H1 (cell line): ENCODE data around the gene INSIG1. TPM values are rescaled to one million over a fixed set of nuclear protein-coding genes. Genes with fewer than 3 reads are reported as not detected.

Experiments
- CTCF ChIA-PET: fragments of 300-600 bp; sonication (Branson Sonifier 250); formaldehyde crosslinking; loops from one replicate; lab custom pipeline; 2021; ENCODE audit not compliant: partially characterized antibody; lab: Charles Lee
- POLR2A ChIA-PET: fragments of 300-600 bp; sonication (Branson Sonifier 250); formaldehyde crosslinking; loops from one replicate; lab custom pipeline; 2021; ENCODE audit warnings: inconsistent platforms; ENCODE audit not compliant: partially characterized antibody; lab: Charles Lee
- DNase-seq, 2 experiments: peaks; one replicate each; pipeline versions ENCODE4 v3.0.0 to v3.0.0-alpha.2; 2010 to 2022; ENCODE audit warnings: low spot score in 2 of 2, low read depth in 1 of 2, mixed read lengths in 1 of 2
- FAIRE-seq: peaks from 2 replicates; lab custom pipeline; 2011; peaks lifted over from hg19 to GRCh38; lab: Jason Lieb, UNC
- H2AFZ ChIP-seq: 2 replicates; pipeline ENCODE4 v1.8.1; 2012; ENCODE audit warnings: low read length, inconsistent platforms
- H2AK5ac ChIP-seq: 2 replicates; pipeline ENCODE4 v1.6.1; 2013; ENCODE audit warnings: low read depth, low read length
- H2BK120ac ChIP-seq: replicated peaks from 2 replicates; pipeline ENCODE3; 2013; ENCODE audit warnings: low read depth, low read length, inconsistent platforms
- H2BK12ac ChIP-seq: 2 replicates; pipeline ENCODE4 v1.6.1; 2013; ENCODE audit warnings: low read depth, low read length
- H2BK15ac ChIP-seq: 2 replicates; pipeline ENCODE4 v1.6.1; 2013; ENCODE audit warnings: low read length
- H2BK20ac ChIP-seq: 2 replicates; pipeline ENCODE4 v1.6.1; 2013; ENCODE audit warnings: low read length
- H2BK5ac ChIP-seq: 2 replicates; pipeline ENCODE4 v1.6.1; 2013; ENCODE audit warnings: low read depth, low read length
- H3K14ac ChIP-seq: 2 replicates; pipeline ENCODE4 v1.6.1; 2013; ENCODE audit warnings: inconsistent platforms; ENCODE audit not compliant: insufficient read length
- H3K18ac ChIP-seq: 2 replicates; pipeline ENCODE4 v1.6.1; 2013; ENCODE audit warnings: low read length; ENCODE audit errors: extremely low read depth
- H3K23ac ChIP-seq: 2 replicates; pipeline ENCODE4 v1.6.1; 2013; ENCODE audit warnings: inconsistent platforms; ENCODE audit not compliant: insufficient read length
- H3K23me2 ChIP-seq: 2 replicates; pipeline ENCODE4 v1.6.1; 2013; ENCODE audit warnings: low read depth, low read length
- H3K27ac ChIP-seq: 2 replicates; pipeline ENCODE4 v1.6.1; 2011; ENCODE audit warnings: low read depth, low read length, inconsistent platforms
- H3K27me3 ChIP-seq, 4 experiments: replicated peaks in 1 of 4; 1 replicate in 1 of 4; 2 replicates in 3 of 4; pipeline versions ENCODE4 v1.6.1 to v1.8.1; 2011 to 2013; ENCODE audit warnings: low read length in 3 of 4, mild to moderate bottlenecking in 3 of 4, inconsistent platforms in 2 of 4, mixed read lengths in 2 of 4, moderate library complexity in 1 of 4; ENCODE audit not compliant: control insufficient read depth in 3 of 4, insufficient read depth in 3 of 4; ENCODE audit errors: extremely low read depth in 1 of 4
- H3K36me3 ChIP-seq, 4 experiments: 2 replicates each; pipeline versions ENCODE4 v1.6.1 to v1.8.1; 2011 to 2013; ENCODE audit warnings: mild to moderate bottlenecking in 4 of 4, low read length in 3 of 4, moderate library complexity in 2 of 4, control low read depth in 1 of 4, inconsistent platforms in 1 of 4; ENCODE audit not compliant: insufficient read depth in 4 of 4, control insufficient read depth in 2 of 4
- H3K4ac ChIP-seq: replicated peaks from 2 replicates; pipeline ENCODE3; 2013; ENCODE audit warnings: low read length, low read depth, mixed read lengths, inconsistent platforms; ENCODE audit not compliant: insufficient read length
- H3K4me1 ChIP-seq, 4 experiments: replicated peaks in 1 of 4; 1 replicate in 1 of 4; 2 replicates in 3 of 4; pipeline versions ENCODE4 v1.6.1 to v1.8.1; 2011 to 2013; ENCODE audit warnings: low read length in 3 of 4, inconsistent platforms in 2 of 4, mixed read lengths in 1 of 4; ENCODE audit not compliant: insufficient read depth in 4 of 4, control insufficient read depth in 3 of 4
- H3K4me2 ChIP-seq, 2 experiments: 2 replicates each; pipeline versions ENCODE4 v1.6.1 to v1.8.1; 2011 to 2013; ENCODE audit warnings: low read depth in 2 of 2, low read length in 2 of 2, control low read depth in 1 of 2, inconsistent platforms in 1 of 2, mild to moderate bottlenecking in 1 of 2; ENCODE audit not compliant: insufficient read depth in 1 of 2
- H3K4me3 ChIP-seq, 4 experiments: fragments of 200-600, 300-600 bp in 1 of 4; sonication (generic), shearing (Covaris generic), sonication (Bioruptor Twin) in 1 of 4; 2 replicates each; pipeline versions ENCODE4 v1.5.1 to v1.8.1; 2011 to 2016; ENCODE audit warnings: low read length in 4 of 4, low read depth in 3 of 4, control low read depth in 2 of 4, inconsistent platforms in 2 of 4, mild to moderate bottlenecking in 2 of 4, mixed read lengths in 1 of 4, moderate library complexity in 1 of 4; ENCODE audit not compliant: insufficient read depth in 2 of 4; ENCODE audit errors: extremely low read depth in 1 of 4
- H3K56ac ChIP-seq: replicated peaks from 2 replicates; pipeline ENCODE3; 2013; ENCODE audit warnings: low read depth, mild to moderate bottlenecking, mixed read lengths, low read length, inconsistent platforms; ENCODE audit not compliant: insufficient read length
- H3K79me1 ChIP-seq: 2 replicates; pipeline ENCODE4 v1.6.1; 2013; ENCODE audit warnings: low read depth, low read length, control low read depth
- H3K79me2 ChIP-seq, 2 experiments: 2 replicates each; pipeline versions ENCODE4 v1.6.1 to v1.8.1; 2012 to 2013; ENCODE audit warnings: low read length in 2 of 2, mild to moderate bottlenecking in 2 of 2, inconsistent platforms in 1 of 2; ENCODE audit not compliant: insufficient read depth in 2 of 2, control insufficient read depth in 1 of 2
- H3K9ac ChIP-seq, 4 experiments: replicated peaks in 1 of 4; 1 replicate in 1 of 4; 2 replicates in 3 of 4; pipeline versions ENCODE4 v1.6.1 to v1.8.1; 2011 to 2013; ENCODE audit warnings: low read depth in 3 of 4, low read length in 3 of 4, control low read depth in 2 of 4, mild to moderate bottlenecking in 2 of 4, moderate library complexity in 2 of 4, inconsistent platforms in 1 of 4; ENCODE audit errors: extremely low read depth in 1 of 4
- H3K9me3 ChIP-seq, 2 experiments: 2 replicates each; pipeline versions ENCODE4 v1.6.1 to v1.8.1; 2012 to 2013; ENCODE audit warnings: mild to moderate bottlenecking in 2 of 2, moderate library complexity in 2 of 2, control low read depth in 1 of 2, inconsistent platforms in 1 of 2, low read depth in 1 of 2, low read length in 1 of 2, mixed read lengths in 1 of 2; ENCODE audit not compliant: insufficient read depth in 2 of 2
- H4K20me1 ChIP-seq, 2 experiments: replicated peaks in 1 of 2; 2 replicates each; pipeline versions ENCODE3 to v1.8.1; 2011 to 2013; ENCODE audit warnings: inconsistent platforms in 2 of 2, low read length in 2 of 2, mild to moderate bottlenecking in 1 of 2; ENCODE audit not compliant: insufficient read depth in 2 of 2, control insufficient read depth in 1 of 2
- H4K5ac ChIP-seq: 2 replicates; pipeline ENCODE4 v1.6.1; 2013; ENCODE audit warnings: low read length, low read depth, mixed read lengths, inconsistent platforms; ENCODE audit not compliant: insufficient read length
- H4K8ac ChIP-seq: 2 replicates; pipeline ENCODE4 v1.8.0; 2013; ENCODE audit warnings: mild to moderate bottlenecking, moderate library complexity, low read length, inconsistent platforms; ENCODE audit not compliant: insufficient read depth; ENCODE audit errors: extremely low read depth
- H4K91ac ChIP-seq: replicated peaks from 2 replicates; pipeline ENCODE3; 2013; ENCODE audit warnings: low read length, mixed read lengths, inconsistent platforms; ENCODE audit not compliant: insufficient read length
- BACH1 ChIP-seq: IDR thresholded peaks from 2 replicates; pipeline ENCODE4 v1.6.1; 2012; ENCODE audit warnings: low read length, improper control_type of control experiment
- RAD21 ChIP-seq, 2 experiments: IDR thresholded peaks in 1 of 2; conservative IDR thresholded peaks in 1 of 2; 2 replicates each; pipeline ENCODE4 v1.6.1; 2011; ENCODE audit warnings: low read depth in 2 of 2, low read length in 2 of 2, improper control_type of control experiment in 1 of 2, inconsistent platforms in 1 of 2, mild to moderate bottlenecking in 1 of 2, moderate library complexity in 1 of 2
- TCF12 ChIP-seq: IDR thresholded peaks from 2 replicates; pipeline ENCODE4 v1.6.1; 2011; ENCODE audit warnings: low read depth, mild to moderate bottlenecking, low read length
- YY1 ChIP-seq: IDR thresholded peaks from 2 replicates; pipeline ENCODE4 v1.6.1; 2011; ENCODE audit warnings: low read depth, mild to moderate bottlenecking, low read length
- WGBS, 2 experiments: shearing (Covaris generic) in 1 of 2; methylation state at CpG; one replicate each; pipeline versions ENCODE4 v1.1.6 to v1.1.7; 2013 to 2015; ENCODE audit warnings: low lambda C conversion rate in 2 of 2, mixed read lengths in 2 of 2, inconsistent platforms in 1 of 2, low coverage in 1 of 2, missing lambda C conversion rate in 1 of 2; ENCODE audit not compliant: insufficient replicate concordance in 2 of 2, insufficient coverage in 1 of 2, insufficient read length in 1 of 2; ENCODE audit errors: extremely low coverage in 1 of 2, missing lambda C conversion rate in 1 of 2; 5-methylcytosine and 5-hydroxymethylcytosine counted together
- polyA plus RNA-seq, 7 experiments: library from polyadenylated mRNA; depleted of rRNA in 3 of 7; stranded (reverse) in 5 of 7; unstranded in 2 of 7; fragments of >200 nt in 5 of 7; fragments of 200-250 nt in 2 of 7; gene quantifications; 1 replicate in 5 of 7; 2 replicates in 1 of 7; 4 replicates in 1 of 7; pipeline versions ENCODE4 v1.2.1 to v1.2.3, GENCODE V29; 2011 to 2013; ENCODE audit warnings: missing spikeins in 2 of 7, mixed read lengths in 2 of 7
- total RNA-seq: library from RNA; stranded (reverse); fragmentation: NEBNext Ultra II Directional; extraction: Animal tissue kit (Norgen Biotek cat#: 25700); gene quantifications from 2 replicates; pipeline ENCODE4 v1.2.1, GENCODE V29; 2021
- TF ChIP-seq, protein P1 (sequence below), 3 experiments: IDR thresholded peaks; 1 replicate in 2 of 3; 2 replicates in 1 of 3; pipeline versions ENCODE4 v1.5.1 to v1.6.1; 2011; ENCODE audit warnings: low read length in 3 of 3, mild to moderate bottlenecking in 3 of 3, inconsistent platforms in 2 of 3, low read depth in 1 of 3, moderate library complexity in 1 of 3; ENCODE audit not compliant: insufficient read depth in 1 of 3; ENCODE audit errors: control extremely low read depth in 1 of 3

Gene INSIG1
- total and polyA plus RNA-seq, 2 of the 8 experiments (the other 6 are each of a cell fraction or from before 2014, with no cell fraction given) = 40.0 to 58.4 TPM

DNA sequence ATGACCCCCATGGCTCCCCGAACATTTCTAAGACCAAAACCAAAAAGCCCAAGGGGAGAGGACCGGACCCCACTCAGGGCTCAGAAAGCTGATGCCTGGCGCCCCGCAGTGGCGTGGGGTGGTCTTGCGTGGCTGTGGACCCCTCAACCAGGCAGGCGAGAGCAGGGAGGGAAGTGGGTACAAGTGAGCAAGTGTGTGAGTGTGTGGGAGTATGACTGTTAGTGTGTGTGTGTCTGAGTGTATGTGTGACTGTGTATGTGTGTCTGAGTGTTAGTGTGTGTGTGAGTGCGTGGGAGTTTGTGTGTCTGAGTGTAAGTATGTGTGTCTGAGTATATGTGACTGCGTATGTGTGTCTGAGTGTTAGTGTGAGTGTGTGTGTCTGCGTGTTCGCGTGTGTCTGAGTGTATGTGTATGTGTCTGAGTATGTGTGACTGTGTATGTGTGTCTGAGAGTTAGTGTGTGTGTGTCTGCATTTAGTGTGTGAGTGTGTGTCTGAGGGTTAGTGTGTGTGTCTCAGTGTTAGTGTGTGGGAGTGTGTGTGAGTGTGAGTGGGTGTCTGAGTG is 34.0 kb upstream of the INSIG1 start:
- Histone ChIP-seq H2BK5ac (no peak overlapping the region; the same call in 1 of the 2 replicates), H3K14ac (no peak overlapping the region), H3K18ac (no peak overlapping the region), H3K27me3 (no peaks in the 10 kb centered on the region), H4K91ac (peak overlapping the region; percentile 77), H3K4ac (no peak overlapping the region), H2BK15ac (peak overlapping the region; percentile 88), H3K79me1 (no peaks in the 10 kb centered on the region), H3K4me1 (peaks cover 0 to 1% (median 0%) of the 10 kb centered on the region in 4 experiments; a peak in 2 of 7 replicates), H4K5ac (no peak overlapping the region), H4K20me1 (peaks cover 0 to 4% of the 10 kb centered on the region in 2 experiments), H3K36me3 (no peaks in the 10 kb centered on the region), H2BK20ac (no peak overlapping the region), H3K56ac (peak overlapping the region; percentile 52), H2BK12ac (peak overlapping the region; percentile 86; the same call in 1 of the 2 replicates), H3K4me3 (no peak overlapping the region), H2BK120ac (peak overlapping the region; percentile 15), H3K79me2 (no peaks in the 10 kb centered on the region), H3K9me3 (no peaks in the 10 kb centered on the region; a peak in 1 of 4 replicates), H2AK5ac (peak overlapping the region; percentile 34), H4K8ac (no peak overlapping the region), H3K27ac (no peak overlapping the region), H3K23ac (no peak overlapping the region), H3K4me2 (no peak overlapping the region), H2AFZ (no peak overlapping the region), H3K23me2 (peaks cover 7% of the 10 kb centered on the region; the same call in 1 of the 2 replicates), H3K9ac (no peak overlapping the region; a peak in 1 of 7 replicates)
- TF ChIP-seq, protein P1, sequence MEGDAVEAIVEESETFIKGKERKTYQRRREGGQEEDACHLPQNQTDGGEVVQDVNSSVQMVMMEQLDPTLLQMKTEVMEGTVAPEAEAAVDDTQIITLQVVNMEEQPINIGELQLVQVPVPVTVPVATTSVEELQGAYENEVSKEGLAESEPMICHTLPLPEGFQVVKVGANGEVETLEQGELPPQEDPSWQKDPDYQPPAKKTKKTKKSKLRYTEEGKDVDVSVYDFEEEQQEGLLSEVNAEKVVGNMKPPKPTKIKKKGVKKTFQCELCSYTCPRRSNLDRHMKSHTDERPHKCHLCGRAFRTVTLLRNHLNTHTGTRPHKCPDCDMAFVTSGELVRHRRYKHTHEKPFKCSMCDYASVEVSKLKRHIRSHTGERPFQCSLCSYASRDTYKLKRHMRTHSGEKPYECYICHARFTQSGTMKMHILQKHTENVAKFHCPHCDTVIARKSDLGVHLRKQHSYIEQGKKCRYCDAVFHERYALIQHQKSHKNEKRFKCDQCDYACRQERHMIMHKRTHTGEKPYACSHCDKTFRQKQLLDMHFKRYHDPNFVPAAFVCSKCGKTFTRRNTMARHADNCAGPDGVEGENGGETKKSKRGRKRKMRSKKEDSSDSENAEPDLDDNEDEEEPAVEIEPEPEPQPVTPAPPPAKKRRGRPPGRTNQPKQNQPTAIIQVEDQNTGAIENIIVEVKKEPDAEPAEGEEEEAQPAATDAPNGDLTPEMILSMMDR (IDR thresholded peaks at IDR 0.05; ENCODE audit: control extremely low read depth in 1 of 3, insufficient read depth in 1 of 3, low read depth in 1 of 3, low read length in 3 of 3) = peak; percentile 32 to 58 (median 40)
- TF ChIP-seq YY1 = no peak
- no peak for TF ChIP-seq TCF12
- TF ChIP-seq BACH1 = 0 out of 2 replicates have a peak, but pooled peaks have one; percentile 19
- peak; percentile 50 to 66 for TF ChIP-seq RAD21 (IDR thresholded peaks at IDR 0.05 in 1 of 2, conservative IDR thresholded peaks at IDR 0.05 in 1 of 2; ENCODE audit: low read depth in 2 of 2, low read length in 2 of 2)
- DNase-seq (peak in 1 of 2 experiments; percentile 50), FAIRE-seq (no peak)
- WGBS, 2 experiments = 85% methylated on average over 11 of the region's 12 CpGs; no CpG with 5 or more reads in 1 of the 2 experiments
- ChIA-PET POLR2A (no interaction called here), CTCF (interaction anchor here (0.7 to 1.8 kb wide), 9 partner anchors 10 to 74 kb away, joined by 3 to 4 read pairs (median 4); no protein-coding TSS in a partner anchor)
